ENCODE results near the gene HCN2. TPM values are rescaled to one million over a fixed set of nuclear protein-coding genes. Genes with fewer than 3 reads are reported as not detected.
A peak's percentile ranks its signal among the peaks of the same experiment; 100 is the strongest.

Gene HCN2
- total and polyA plus RNA-seq, 10 donors, result 0.09 to 1.1 (median 0.31) TPM; not detected in 2

DNA sequence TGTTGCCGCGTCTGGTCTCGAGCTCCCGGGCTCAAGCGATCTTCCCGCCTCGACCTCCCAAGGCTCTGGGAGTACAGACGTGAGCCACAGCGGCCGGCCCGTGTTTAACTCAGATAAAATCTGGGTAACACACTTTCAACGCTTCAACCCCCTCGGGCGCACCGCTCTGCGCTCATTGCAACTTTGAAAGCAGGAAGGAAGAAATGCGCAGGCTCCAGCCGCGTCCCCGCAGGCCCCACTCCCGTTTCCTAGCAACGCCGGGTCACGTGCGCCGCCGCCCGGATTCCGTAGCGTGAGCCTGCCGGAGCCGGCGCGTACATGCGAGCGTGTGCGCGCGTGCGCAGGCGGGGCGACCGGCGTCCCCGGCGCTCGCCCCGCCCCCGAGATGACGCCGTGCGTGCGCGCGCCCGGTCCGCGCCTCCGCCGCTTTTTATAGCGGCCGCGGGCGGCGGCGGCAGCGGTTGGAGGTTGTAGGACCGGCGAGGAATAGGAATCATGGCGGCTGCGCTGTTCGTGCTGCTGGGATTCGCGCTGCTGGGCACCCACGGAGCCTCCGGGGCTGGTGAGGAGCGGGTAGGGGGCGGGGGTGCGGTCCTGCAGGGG is 17.4 kb upstream of the HCN2 start, which contains the start of gene BSG:
Gene BSG (plus strand): TSS at position 457 of the 603 bp plus-strand sequence. CDS start 39 bp downstream, at position 496.
- Histone ChIP-seq H3K9me3 (no peaks in the 10 kb centered on the region), H3K4me1 (peaks cover 30 to 63% (median 51%) of the 10 kb centered on the region in 6 donors), H3K36me3 (peaks cover 0 to 12% (median 0%) of the 10 kb centered on the region in 6 donors), H3K4me3 (peak within 1 kb of the TSS; percentile 81 to 98 (median 86)), H3K27me3 (replicated peaks in 1 of 7) (no peaks in the 10 kb centered on the region), H3K27ac (peak within 1 kb of the TSS; percentile 81 to 97 (median 90))
- DNase-seq, result peak; percentile 100
- 0 to 1% (median 0%) methylated on average over 58 to 79 of the region's 79 CpGs for WGBS, 5 donors
- intact Hi-C loops (cut with DNase I; ENCODE audit: low total_unique reads), result loop anchor here (5.0 kb wide), 1 partner anchor 40 kb away; the partner anchor contains the start of gene CDC34
- TF ChIP-seq POLR2AphosphoS5 (IDR thresholded peaks at IDR 0.05) (peak; percentile 97 to 98 (median 98)), POLR2A (IDR thresholded peaks at IDR 0.05) (peak; percentile 9 to 89 (median 54))
- TF ChIP-seq, protein P1, sequence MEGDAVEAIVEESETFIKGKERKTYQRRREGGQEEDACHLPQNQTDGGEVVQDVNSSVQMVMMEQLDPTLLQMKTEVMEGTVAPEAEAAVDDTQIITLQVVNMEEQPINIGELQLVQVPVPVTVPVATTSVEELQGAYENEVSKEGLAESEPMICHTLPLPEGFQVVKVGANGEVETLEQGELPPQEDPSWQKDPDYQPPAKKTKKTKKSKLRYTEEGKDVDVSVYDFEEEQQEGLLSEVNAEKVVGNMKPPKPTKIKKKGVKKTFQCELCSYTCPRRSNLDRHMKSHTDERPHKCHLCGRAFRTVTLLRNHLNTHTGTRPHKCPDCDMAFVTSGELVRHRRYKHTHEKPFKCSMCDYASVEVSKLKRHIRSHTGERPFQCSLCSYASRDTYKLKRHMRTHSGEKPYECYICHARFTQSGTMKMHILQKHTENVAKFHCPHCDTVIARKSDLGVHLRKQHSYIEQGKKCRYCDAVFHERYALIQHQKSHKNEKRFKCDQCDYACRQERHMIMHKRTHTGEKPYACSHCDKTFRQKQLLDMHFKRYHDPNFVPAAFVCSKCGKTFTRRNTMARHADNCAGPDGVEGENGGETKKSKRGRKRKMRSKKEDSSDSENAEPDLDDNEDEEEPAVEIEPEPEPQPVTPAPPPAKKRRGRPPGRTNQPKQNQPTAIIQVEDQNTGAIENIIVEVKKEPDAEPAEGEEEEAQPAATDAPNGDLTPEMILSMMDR (IDR thresholded peaks at IDR 0.05 in 8 of 11, conservative IDR thresholded peaks at IDR 0.05 in 3 of 11), result peak in 2 of 11 experiments; percentile 40 to 44

DNA sequence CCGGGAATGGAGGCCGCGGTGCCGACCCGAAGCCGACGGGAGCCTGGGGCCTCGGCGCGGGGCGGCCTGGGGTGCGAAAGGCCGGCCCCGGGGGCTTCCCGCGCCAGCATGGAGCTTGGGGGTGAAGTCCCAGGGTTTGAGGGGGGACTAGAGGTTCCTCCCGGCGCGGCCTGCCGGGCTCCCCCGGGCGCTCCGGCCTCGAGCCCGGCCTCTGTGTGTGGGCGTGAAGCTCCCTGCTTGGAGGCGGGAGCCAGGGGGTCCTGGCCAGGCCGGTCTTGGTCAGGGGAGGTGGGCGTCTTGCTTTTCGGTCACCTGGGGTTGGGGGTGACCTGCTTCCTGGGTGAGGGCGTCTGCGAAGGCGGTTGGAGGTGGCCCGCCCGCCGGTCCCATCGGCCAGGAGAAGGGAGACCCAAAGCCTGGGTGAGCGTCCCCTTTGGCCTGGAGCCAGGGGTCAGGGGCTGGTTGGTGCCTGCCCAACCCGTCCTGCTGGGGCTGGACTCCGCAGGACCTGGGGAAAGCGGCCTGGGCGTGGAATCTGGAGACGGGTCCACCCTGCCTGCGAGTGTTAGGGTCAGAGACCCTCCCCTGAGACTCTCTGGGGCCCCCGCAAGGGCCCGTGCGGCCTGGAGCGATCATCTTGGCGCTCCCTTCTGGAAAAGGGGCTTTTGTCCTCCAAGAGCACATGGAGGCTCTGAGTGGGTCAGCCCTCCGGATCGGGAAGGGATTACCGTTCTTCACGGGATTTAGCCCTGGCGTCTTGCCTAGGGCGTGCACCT is 16.8 kb upstream of the HCN2 start:
- DNase-seq, result peak; percentile 91

DNA sequence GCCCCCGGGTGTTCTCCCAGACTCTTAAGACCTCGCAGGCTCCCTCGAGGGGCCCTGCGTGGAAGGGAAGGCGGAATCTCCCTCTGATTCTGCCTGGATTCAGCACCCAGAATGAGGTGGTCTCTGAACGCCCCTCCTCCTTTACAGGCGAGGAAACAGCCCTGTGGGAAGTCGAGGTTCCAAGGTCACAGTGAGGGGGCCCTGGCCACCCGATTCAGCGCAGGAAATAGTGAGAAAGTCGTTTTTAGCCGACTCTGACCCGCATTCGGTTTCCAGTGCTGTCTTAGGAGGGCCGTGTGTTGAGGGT is 16.2 kb upstream of the HCN2 start:
- TF ChIP-seq, protein P1 (IDR thresholded peaks at IDR 0.05 in 8 of 11, conservative IDR thresholded peaks at IDR 0.05 in 3 of 11), result no peak
- TF ChIP-seq POLR2A (IDR thresholded peaks at IDR 0.05), result no peak
- no peak for TF ChIP-seq POLR2AphosphoS5 (IDR thresholded peaks at IDR 0.05)
- peaks cover 30 to 75% (median 59%) of the 10 kb centered on the region in 6 donors for H3K4me1 ChIP-seq
- peaks cover 0 to 25% (median 10%) of the 10 kb centered on the region in 6 donors for H3K36me3 ChIP-seq
- no peaks in the 10 kb centered on the region for H3K27me3 ChIP-seq (replicated peaks in 1 of 7)
- WGBS, 5 donors, result 1 to 4% (median 2%) methylated on average over 13 to 15 of the region's 15 CpGs
- peak overlapping the region in 5 of 8 donors; percentile 90 to 97 (median 92) for H3K27ac ChIP-seq
- no peaks in the 10 kb centered on the region for H3K9me3 ChIP-seq
- DNase-seq, result no peak
- H3K4me3 ChIP-seq, result peak overlapping the region; percentile 81 to 98 (median 86)
- intact Hi-C loops (cut with DNase I; ENCODE audit: low total_unique reads), result loop anchor here (5.0 kb wide), 1 partner anchor 41 kb away; the partner anchor contains the start of gene CDC34

More for the DNA sequence above, 16.8 kb upstream of the HCN2 start:
- Histone ChIP-seq H3K4me3 (peak overlapping the region; percentile 81 to 98 (median 86)), H3K9me3 (no peaks in the 10 kb centered on the region), H3K4me1 (peaks cover 30 to 70% (median 57%) of the 10 kb centered on the region in 6 donors), H3K27me3 (replicated peaks in 1 of 7) (no peaks in the 10 kb centered on the region), H3K27ac (peak overlapping the region; percentile 81 to 97 (median 90)), H3K36me3 (peaks cover 0 to 19% (median 5%) of the 10 kb centered on the region in 6 donors)
- TF ChIP-seq, protein P1 (IDR thresholded peaks at IDR 0.05 in 8 of 11, conservative IDR thresholded peaks at IDR 0.05 in 3 of 11), result no peak
- TF ChIP-seq POLR2A (IDR thresholded peaks at IDR 0.05), result no peak
- TF ChIP-seq POLR2AphosphoS5 (IDR thresholded peaks at IDR 0.05), result no peak
- WGBS, 5 donors, result 0 to 1% (median 1%) methylated on average over 12 to 55 of the region's 55 CpGs
- intact Hi-C loops (cut with DNase I; ENCODE audit: low total_unique reads), result loop anchor here (5.0 kb wide), 1 partner anchor 41 kb away; the partner anchor contains the start of gene CDC34
